Stimulated activated CD8-positive, alpha-beta memory T cell treated with anti-CD3 and anti-CD28 coated beads, Interleukin-15, amount 100 ng/mL, for 1 hour (primary cell): Measurements from ENCODE around the gene ACSL1.
"Not testable (repeated sequence)": the region's sequence is repeated elsewhere in the genome, so short reads cannot be mapped to it uniquely, and the experiment has no call there.

ENCODE experiments used
- DNase-seq: peaks from one replicate; pipeline ENCODE4 v3.0.0-alpha.2; 2020; ENCODE audit warnings: low read depth

ACSL1 gene

GRCh38 chr4:184755278-184755677, 70.5 kb downstream of the ACSL1 start:
- DNase-seq, result no peak

- DNase-seq, result no peak
Observed at GRCh38 chr4:184752496-184753275, 73.1 kb downstream of the ACSL1 start.

GRCh38 chr4:184751585-184751956, 74.2 kb downstream of the ACSL1 start:
- no peak for DNase-seq

- no peak for DNase-seq
Observed at GRCh38 chr4:184750926-184751584, 74.7 kb downstream of the ACSL1 start.

- DNase-seq, result no peak
Observed at GRCh38 chr4:184748251-184748652, 77.5 kb downstream of the ACSL1 start.

- no peak for DNase-seq
Observed at GRCh38 chr4:184747034-184747830, 78.5 kb downstream of the ACSL1 start.

- DNase-seq, result peak; percentile 58
Observed at GRCh38 chr4:184745831-184746795, 79.7 kb downstream of the ACSL1 start.

GRCh38 chr4:184744236-184744635, 81.5 kb downstream of the ACSL1 start:
- no peak for DNase-seq

GRCh38 chr4:184743650-184744049, 82.1 kb downstream of the ACSL1 start:
- no peak for DNase-seq

GRCh38 chr4:184741651-184742050, 84.1 kb downstream of the ACSL1 start:
- DNase-seq, result not testable (repeated sequence)

GRCh38 chr4:184740980-184741391, 84.8 kb downstream of the ACSL1 start:
- DNase-seq, result no peak

GRCh38 chr4:184739575-184739974, 86.2 kb downstream of the ACSL1 start:
- DNase-seq, result not testable (repeated sequence)

GRCh38 chr4:184734758-184735157, 91.0 kb downstream of the ACSL1 start:
- DNase-seq, result no peak

- peak; percentile 90 for DNase-seq
Observed at GRCh38 chr4:184733654-184734524, 91.9 kb downstream of the ACSL1 start, which contains the start of gene CENPU. Gene CENPU (minus strand): TSS chr4:184734096. CDS start chr4:184734062, 34 bp downstream.

GRCh38 chr4:184732126-184732525, 93.6 kb downstream of the ACSL1 start:
- DNase-seq, result no peak

- DNase-seq, result no peak
Observed at GRCh38 chr4:184731056-184731455, 94.7 kb downstream of the ACSL1 start.

GRCh38 chr4:184729946-184730345, 95.8 kb downstream of the ACSL1 start:
- DNase-seq, result no peak

- DNase-seq, result no peak
Observed at GRCh38 chr4:184728858-184729257, 96.9 kb downstream of the ACSL1 start.

- no peak for DNase-seq
Observed at GRCh38 chr4:184727430-184727829, 98.3 kb downstream of the ACSL1 start.

- DNase-seq, result no peak
Observed at GRCh38 chr4:184722798-184723197, 103.0 kb downstream of the ACSL1 start.
